GM18520 (cell line): ENCODE results near the gene PLXNA2.

Experiments used
- ATAC-seq: cut with Tn5 transposase; IDR thresholded peaks from one replicate; pipeline ENCODE4 v1.9.1; 2021; ENCODE audit not compliant: unreplicated experiment

Gene PLXNA2

GRCh38 chr1:208242941-208243526 lies 1.1 kb downstream of the PLXNA2 start:
- ATAC-seq: no peak

- ATAC-seq: no peak
Observed at GRCh38 chr1:208242146-208242545, 2.0 kb downstream of the PLXNA2 start.

GRCh38 chr1:208241512-208241911 lies 2.7 kb downstream of the PLXNA2 start:
- ATAC-seq: no peak

GRCh38 chr1:208240662-208241355 lies 3.4 kb downstream of the PLXNA2 start:
- ATAC-seq: no peak

GRCh38 chr1:208239473-208240381 lies 4.5 kb downstream of the PLXNA2 start:
- no peak for ATAC-seq

- no peak for ATAC-seq
Observed at GRCh38 chr1:208238710-208239472, 5.3 kb downstream of the PLXNA2 start.

- no peak for ATAC-seq
Observed at GRCh38 chr1:208237241-208237640, 6.9 kb downstream of the PLXNA2 start.

- no peak for ATAC-seq
Observed at GRCh38 chr1:208235982-208236761, 8.0 kb downstream of the PLXNA2 start.

- no peak for ATAC-seq
Observed at GRCh38 chr1:208235356-208235981, 8.7 kb downstream of the PLXNA2 start.

- ATAC-seq: no peak
Observed at GRCh38 chr1:208234721-208235120, 9.5 kb downstream of the PLXNA2 start.

GRCh38 chr1:208233978-208234377 lies 10.2 kb downstream of the PLXNA2 start:
- no peak for ATAC-seq

- ATAC-seq: no peak
Observed at GRCh38 chr1:208233546-208233945, 10.6 kb downstream of the PLXNA2 start.

- no peak for ATAC-seq
Observed at GRCh38 chr1:208232662-208233038, 11.5 kb downstream of the PLXNA2 start.

GRCh38 chr1:208231881-208232661 lies 12.1 kb downstream of the PLXNA2 start:
- no peak for ATAC-seq

GRCh38 chr1:208230668-208231529 lies 13.3 kb downstream of the PLXNA2 start:
- ATAC-seq: no peak

- ATAC-seq: no peak
Observed at GRCh38 chr1:208228550-208228949, 15.6 kb downstream of the PLXNA2 start.

- no peak for ATAC-seq
Observed at GRCh38 chr1:208228026-208228425, 16.2 kb downstream of the PLXNA2 start.

GRCh38 chr1:208227366-208227765 lies 16.8 kb downstream of the PLXNA2 start:
- ATAC-seq: no peak
